Measurements from ENCODE around the gene LIX1. TPM values are rescaled to one million over a fixed set of nuclear protein-coding genes. Genes with fewer than 3 reads are reported as not detected.

The LIX1 gene
- total RNA-seq, 1 donor from 2014 or later: 0.59 TPM

- FAIRE-seq: no peak
- H3K27me3 Mint-ChIP-seq (ENCODE audit: low read depth, unreplicated experiment): no peaks in the 10 kb centered on the region
Measured at GRCh38 chr5:97063251-97063650, 79.2 kb downstream of the LIX1 start.

GRCh38 chr5:97062046-97062445, 80.4 kb downstream of the LIX1 start:
- H3K9me3 Mint-ChIP-seq (ENCODE audit: unreplicated experiment): peaks cover 3% of the 10 kb centered on the region
- Histone ChIP-seq H3K4me1 (ENCODE audit: insufficient read depth, low read length) (no peaks in the 10 kb centered on the region), H3K4me3 (ENCODE audit: insufficient read depth, low read depth, low read length) (no peak overlapping the region), H3K9me3 (ENCODE audit: insufficient read depth, low read depth, low read length) (no peaks in the 10 kb centered on the region), H3K4me2 (ENCODE audit: low read length) (no peak overlapping the region), H3K36me3 (ENCODE audit: insufficient read depth, low read length) (no peaks in the 10 kb centered on the region), H3K79me2 (ENCODE audit: insufficient read depth, low read length) (no peaks in the 10 kb centered on the region), H3K9ac (ENCODE audit: low read length) (no peak overlapping the region), H2AFZ (ENCODE audit: low read depth, low read length) (no peak overlapping the region), H4K20me1 (ENCODE audit: insufficient read depth, low read length) (no peaks in the 10 kb centered on the region), H3K27ac (ENCODE audit: low read depth, low read length) (no peak overlapping the region), H3K27me3 (ENCODE audit: insufficient read depth, low read length) (no peaks in the 10 kb centered on the region)
- H3K27me3 Mint-ChIP-seq (ENCODE audit: low read depth, unreplicated experiment): no peaks in the 10 kb centered on the region
- H3K27ac Mint-ChIP-seq (ENCODE audit: unreplicated experiment): no peak overlapping the region
- FAIRE-seq (no peak), DNase-seq (ENCODE audit: low read depth) (no peak)
- H3K36me3 Mint-ChIP-seq (ENCODE audit: low read depth, unreplicated experiment): no peaks in the 10 kb centered on the region
- peaks cover 3% of the 10 kb centered on the region for H3K4me1 Mint-ChIP-seq (ENCODE audit: low read depth, unreplicated experiment)
- no peak for TF ChIP-seq EZH2 (IDR thresholded peaks at IDR 0.05; ENCODE audit: insufficient read depth, low read length)
- TF ChIP-seq CTCF (IDR thresholded peaks at IDR 0.05; ENCODE audit: insufficient read depth, low read depth, low read length): no peak
- H3K4me3 Mint-ChIP-seq (ENCODE audit: unreplicated experiment): no peak overlapping the region

More at GRCh38 chr5:97063251-97063650, 79.2 kb downstream of the LIX1 start:
- Histone ChIP-seq H3K9me3 (ENCODE audit: insufficient read depth, low read depth, low read length) (no peaks in the 10 kb centered on the region), H3K36me3 (ENCODE audit: insufficient read depth, low read length) (no peaks in the 10 kb centered on the region), H3K4me3 (ENCODE audit: insufficient read depth, low read depth, low read length) (no peak overlapping the region), H3K4me1 (ENCODE audit: insufficient read depth, low read length) (no peaks in the 10 kb centered on the region), H2AFZ (ENCODE audit: low read depth, low read length) (no peak overlapping the region), H3K79me2 (ENCODE audit: insufficient read depth, low read length) (no peaks in the 10 kb centered on the region), H3K4me2 (ENCODE audit: low read length) (no peak overlapping the region), H3K27ac (ENCODE audit: low read depth, low read length) (no peak overlapping the region), H4K20me1 (ENCODE audit: insufficient read depth, low read length) (no peaks in the 10 kb centered on the region), H3K9ac (ENCODE audit: low read length) (no peak overlapping the region), H3K27me3 (ENCODE audit: insufficient read depth, low read length) (no peaks in the 10 kb centered on the region)
- no peak for DNase-seq (ENCODE audit: low read depth)
- H3K4me1 Mint-ChIP-seq (ENCODE audit: low read depth, unreplicated experiment): peaks cover 3% of the 10 kb centered on the region
- H3K4me3 Mint-ChIP-seq (ENCODE audit: unreplicated experiment): no peak overlapping the region
- TF ChIP-seq CTCF (IDR thresholded peaks at IDR 0.05; ENCODE audit: insufficient read depth, low read depth, low read length) (no peak), EZH2 (IDR thresholded peaks at IDR 0.05; ENCODE audit: insufficient read depth, low read length) (no peak)
- peaks cover 2% of the 10 kb centered on the region for H3K9me3 Mint-ChIP-seq (ENCODE audit: unreplicated experiment)
- H3K36me3 Mint-ChIP-seq (ENCODE audit: low read depth, unreplicated experiment): no peaks in the 10 kb centered on the region
- H3K27ac Mint-ChIP-seq (ENCODE audit: unreplicated experiment): no peak overlapping the region

GRCh38 chr5:97056263-97056662, 86.1 kb downstream of the LIX1 start:
- peaks cover 2% of the 10 kb centered on the region for H3K27me3 ChIP-seq (ENCODE audit: insufficient read depth, low read length)
- no peak overlapping the region for H3K4me3 ChIP-seq (ENCODE audit: insufficient read depth, low read depth, low read length)
- no peaks in the 10 kb centered on the region for H3K4me1 Mint-ChIP-seq (ENCODE audit: low read depth, unreplicated experiment)
- H3K9me3 ChIP-seq (ENCODE audit: insufficient read depth, low read depth, low read length): no peaks in the 10 kb centered on the region
- H3K27ac ChIP-seq (ENCODE audit: low read depth, low read length): no peak overlapping the region
- H3K4me2 ChIP-seq (ENCODE audit: low read length): no peak overlapping the region
- H3K27ac Mint-ChIP-seq (ENCODE audit: unreplicated experiment): no peak overlapping the region
- DNase-seq (ENCODE audit: low read depth) (no peak), FAIRE-seq (no peak)
- no peak overlapping the region for H2AFZ ChIP-seq (ENCODE audit: low read depth, low read length)
- no peaks in the 10 kb centered on the region for H4K20me1 ChIP-seq (ENCODE audit: insufficient read depth, low read length)
- H3K9ac ChIP-seq (ENCODE audit: low read length): no peak overlapping the region
- H3K79me2 ChIP-seq (ENCODE audit: insufficient read depth, low read length): no peaks in the 10 kb centered on the region
- peaks cover 5% of the 10 kb centered on the region for H3K9me3 Mint-ChIP-seq (ENCODE audit: unreplicated experiment)
- H3K4me1 ChIP-seq (ENCODE audit: insufficient read depth, low read length): no peaks in the 10 kb centered on the region
- H3K36me3 Mint-ChIP-seq (ENCODE audit: low read depth, unreplicated experiment): no peaks in the 10 kb centered on the region
- no peaks in the 10 kb centered on the region for H3K27me3 Mint-ChIP-seq (ENCODE audit: low read depth, unreplicated experiment)
- no peak for TF ChIP-seq CTCF (IDR thresholded peaks at IDR 0.05; ENCODE audit: insufficient read depth, low read depth, low read length)
- TF ChIP-seq EZH2 (IDR thresholded peaks at IDR 0.05; ENCODE audit: insufficient read depth, low read length): no peak
- no peak overlapping the region for H3K4me3 Mint-ChIP-seq (ENCODE audit: unreplicated experiment)
- H3K36me3 ChIP-seq (ENCODE audit: insufficient read depth, low read length): no peaks in the 10 kb centered on the region

Data from astrocyte (in vitro differentiated cells and primary cell).